Stimulated activated CD8-positive, alpha-beta memory T cell treated with anti-CD3 and anti-CD28 coated beads, Interleukin-15, amount 100 ng/mL, for 24 hours (primary cell): ENCODE data around the gene ZNF473.
"Not testable (repeated sequence)": the region's sequence is repeated elsewhere in the genome, so short reads cannot be mapped to it uniquely, and the experiment has no call there.

ENCODE experiments used
- DNase-seq: peaks from one replicate; pipeline ENCODE4 v3.0.0-alpha.2; 2020; ENCODE audit warnings: low read depth

ZNF473 gene

GRCh38 chr19:50050406-50051227 is 24.8 kb downstream of the ZNF473 start:
- DNase-seq: peak; percentile 34

GRCh38 chr19:50051228-50051895 is 25.6 kb downstream of the ZNF473 start:
- DNase-seq: not testable (repeated sequence)

GRCh38 chr19:50051964-50052363 is 26.2 kb downstream of the ZNF473 start:
- no peak for DNase-seq

- no peak for DNase-seq
Measured at GRCh38 chr19:50053119-50053518, 27.3 kb downstream of the ZNF473 start.

- no peak for DNase-seq
Measured at GRCh38 chr19:50058425-50058824, 32.6 kb downstream of the ZNF473 start.

- DNase-seq: no peak
Measured at GRCh38 chr19:50059045-50059444, 33.2 kb downstream of the ZNF473 start.

- no peak for DNase-seq
Measured at GRCh38 chr19:50060107-50060506, 34.3 kb downstream of the ZNF473 start.

- DNase-seq: no peak
Measured at GRCh38 chr19:50061650-50062049, 35.8 kb downstream of the ZNF473 start.

- DNase-seq: no peak
Measured at GRCh38 chr19:50065938-50066337, 40.1 kb downstream of the ZNF473 start.

GRCh38 chr19:50067575-50067974 is 41.8 kb downstream of the ZNF473 start:
- DNase-seq: no peak

GRCh38 chr19:50068382-50068781 is 42.6 kb downstream of the ZNF473 start:
- not testable (repeated sequence) for DNase-seq

- DNase-seq: not testable (repeated sequence)
Measured at GRCh38 chr19:50075076-50075475, 49.3 kb downstream of the ZNF473 start.

- DNase-seq: not testable (repeated sequence)
Measured at GRCh38 chr19:50075644-50076372, 50.0 kb downstream of the ZNF473 start.

- not testable (repeated sequence) for DNase-seq
Measured at GRCh38 chr19:50076581-50077355, 51.0 kb downstream of the ZNF473 start.

- not testable (repeated sequence) for DNase-seq
Measured at GRCh38 chr19:50079014-50079413, 53.2 kb downstream of the ZNF473 start.

- not testable (repeated sequence) for DNase-seq
Measured at GRCh38 chr19:50084440-50084839, 58.6 kb downstream of the ZNF473 start.

GRCh38 chr19:50087153-50087552 is 61.3 kb downstream of the ZNF473 start:
- DNase-seq: not testable (repeated sequence)

- peak; percentile 11 for DNase-seq
Measured at GRCh38 chr19:50090706-50091105, 64.9 kb downstream of the ZNF473 start.

GRCh38 chr19:50091786-50092185 is 66.0 kb downstream of the ZNF473 start:
- not testable (repeated sequence) for DNase-seq

GRCh38 chr19:50092597-50092996 is 66.8 kb downstream of the ZNF473 start:
- DNase-seq: not testable (repeated sequence)

- not testable (repeated sequence) for DNase-seq
Measured at GRCh38 chr19:50097884-50098283, 72.1 kb downstream of the ZNF473 start.

GRCh38 chr19:50098892-50099291 is 73.1 kb downstream of the ZNF473 start:
- DNase-seq: not testable (repeated sequence)
